Activated CD4-positive, alpha-beta T cell treated with anti-CD3 and anti-CD28 coated beads, Interleukin-2, amount 10 ng/mL, durations not matched to agents 24 days and 14 days (primary cell): ENCODE measurements around the gene PRRX1. TPM values are rescaled to one million over a fixed set of nuclear protein-coding genes. Genes with fewer than 3 reads are reported as not detected.

ENCODE experiments used
- DNase-seq: peaks from one replicate; pipeline ENCODE4 v3.0.0; 2022
- H3K27ac Mint-ChIP-seq: one replicate; pipeline ENCODE4 v1.8.0; 2022; ENCODE audit warnings: mild to moderate bottlenecking, mixed read lengths
- H3K27me3 Mint-ChIP-seq: one replicate; pipeline ENCODE4 v1.8.0; 2022; ENCODE audit warnings: mixed read lengths
- H3K36me3 Mint-ChIP-seq: one replicate; pipeline ENCODE4 v1.8.0; 2022; ENCODE audit warnings: low read depth, mild to moderate bottlenecking, mixed read lengths
- H3K4me1 Mint-ChIP-seq: one replicate; pipeline ENCODE4 v1.8.0; 2021; ENCODE audit warnings: mixed read lengths
- H3K4me3 Mint-ChIP-seq: one replicate; pipeline ENCODE4 v1.8.0; 2022; ENCODE audit warnings: mild to moderate bottlenecking, moderate library complexity, mixed read lengths
- H3K9me3 Mint-ChIP-seq: one replicate; pipeline ENCODE4 v1.8.0; 2021; ENCODE audit warnings: mixed read lengths
- intact Hi-C: fragments of 100-400 bp; cut with micrococcal nuclease; formaldehyde crosslinking; loops from one replicate; pipeline ENCODE4 v1.15.1; 2023
- total RNA-seq: library from RNA; stranded (reverse); gene quantifications from 2 replicates; pipeline ENCODE4 v1.2.3, GENCODE V29; 2022

The PRRX1 gene
- total RNA-seq, 1 donor from 2014 or later, result not detected

DNA sequence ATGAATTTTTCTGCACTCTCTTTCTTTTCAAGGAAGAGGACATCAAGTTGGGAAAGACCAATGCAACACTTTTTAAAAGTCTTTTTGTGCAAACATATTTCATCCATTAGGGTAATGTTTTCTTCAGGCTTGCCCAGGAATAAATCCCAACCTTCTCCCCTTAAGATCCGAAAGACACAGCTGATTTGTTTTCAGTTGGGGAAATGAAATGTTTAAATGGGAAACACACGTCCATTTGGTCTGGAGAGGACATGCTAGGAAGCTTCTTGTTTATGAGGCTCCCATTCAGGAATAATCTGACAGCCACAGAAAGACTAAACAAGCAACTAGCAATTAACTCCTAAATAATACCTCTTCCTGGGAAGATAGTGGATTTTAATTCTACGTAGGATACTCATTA is 91.9 kb downstream of the PRRX1 start:
- Mint-ChIP-seq H3K36me3 (no peaks in the 10 kb centered on the region), H3K27me3 (no peaks in the 10 kb centered on the region), H3K4me3 (no peak overlapping the region), H3K4me1 (no peaks in the 10 kb centered on the region), H3K27ac (no peak overlapping the region), H3K9me3 (no peaks in the 10 kb centered on the region)
- DNase-seq, result no peak
- intact Hi-C loops, result no loop called here

GRCh38 chr1:170758992-170759391 is 95.1 kb downstream of the PRRX1 start:
- Mint-ChIP-seq H3K4me3 (no peak overlapping the region), H3K9me3 (no peaks in the 10 kb centered on the region), H3K27me3 (no peaks in the 10 kb centered on the region), H3K4me1 (no peaks in the 10 kb centered on the region), H3K36me3 (no peaks in the 10 kb centered on the region), H3K27ac (no peak overlapping the region)
- DNase-seq, result no peak
- intact Hi-C loops, result no loop called here

GRCh38 chr1:170765279-170765678 is 101.3 kb downstream of the PRRX1 start:
- no peak overlapping the region for H3K27ac Mint-ChIP-seq
- no peak for DNase-seq
- no peaks in the 10 kb centered on the region for H3K4me1 Mint-ChIP-seq
- H3K9me3 Mint-ChIP-seq, result no peaks in the 10 kb centered on the region
- no peak overlapping the region for H3K4me3 Mint-ChIP-seq
- no peaks in the 10 kb centered on the region for H3K36me3 Mint-ChIP-seq
- H3K27me3 Mint-ChIP-seq, result no peaks in the 10 kb centered on the region
- intact Hi-C loops, result no loop called here

DNA sequence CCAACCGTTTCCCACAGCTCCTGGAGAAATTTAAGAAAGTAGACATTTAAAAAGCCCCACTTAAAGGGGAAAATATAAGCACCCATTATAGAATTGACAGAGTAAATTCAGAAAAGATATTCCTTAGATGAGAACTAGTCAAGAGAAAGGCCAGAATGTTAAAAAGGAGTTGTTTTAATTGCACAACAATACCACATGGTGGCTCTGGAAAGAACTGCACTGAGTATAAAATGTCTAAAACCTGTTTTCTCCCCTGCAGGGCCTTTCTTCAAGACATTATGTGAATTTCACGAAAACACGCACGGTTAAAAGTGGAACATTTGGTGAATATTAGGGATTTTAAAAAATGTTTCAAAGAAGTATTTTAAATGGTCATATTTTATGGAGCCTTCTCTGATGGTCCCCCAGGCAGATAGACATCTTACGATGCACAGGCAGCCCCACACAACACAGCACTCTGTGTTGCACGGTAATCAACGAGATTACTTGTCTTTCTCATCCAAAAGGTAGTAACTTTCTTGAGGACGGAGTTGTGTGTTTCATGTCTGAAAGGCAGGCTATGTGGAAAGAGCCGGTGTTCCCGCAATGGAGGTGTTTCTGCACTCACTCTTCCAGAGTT is 101.9 kb downstream of the PRRX1 start:
- Mint-ChIP-seq H3K4me1 (no peaks in the 10 kb centered on the region), H3K27ac (no peak overlapping the region), H3K9me3 (no peaks in the 10 kb centered on the region), H3K27me3 (no peaks in the 10 kb centered on the region), H3K4me3 (no peak overlapping the region), H3K36me3 (no peaks in the 10 kb centered on the region)
- no peak for DNase-seq
- intact Hi-C loops, result no loop called here

DNA sequence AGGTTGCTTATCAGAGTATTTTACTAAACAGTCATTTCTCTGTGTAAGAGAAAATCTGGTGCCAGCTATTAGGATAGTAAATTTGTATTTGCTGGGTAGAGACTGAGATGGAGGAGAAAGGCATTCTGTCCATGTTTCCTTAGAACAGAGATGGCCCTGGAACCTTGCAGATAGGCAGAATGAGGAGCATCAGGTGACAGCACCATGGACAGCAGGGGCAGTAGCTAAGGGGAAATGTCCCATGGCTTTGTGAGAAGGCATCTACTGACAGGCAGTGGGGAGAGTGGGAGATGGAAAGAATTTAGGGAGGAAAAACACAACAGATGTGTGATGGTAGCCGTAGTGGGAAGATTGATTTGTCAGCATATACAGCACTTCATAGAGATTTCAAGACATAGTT is 105.0 kb downstream of the PRRX1 start:
- H3K4me1 Mint-ChIP-seq, result no peaks in the 10 kb centered on the region
- DNase-seq, result no peak
- no peaks in the 10 kb centered on the region for H3K9me3 Mint-ChIP-seq
- intact Hi-C loops, result no loop called here
- no peak overlapping the region for H3K27ac Mint-ChIP-seq
- no peaks in the 10 kb centered on the region for H3K36me3 Mint-ChIP-seq
- H3K4me3 Mint-ChIP-seq, result no peak overlapping the region
- H3K27me3 Mint-ChIP-seq, result no peaks in the 10 kb centered on the region

DNA sequence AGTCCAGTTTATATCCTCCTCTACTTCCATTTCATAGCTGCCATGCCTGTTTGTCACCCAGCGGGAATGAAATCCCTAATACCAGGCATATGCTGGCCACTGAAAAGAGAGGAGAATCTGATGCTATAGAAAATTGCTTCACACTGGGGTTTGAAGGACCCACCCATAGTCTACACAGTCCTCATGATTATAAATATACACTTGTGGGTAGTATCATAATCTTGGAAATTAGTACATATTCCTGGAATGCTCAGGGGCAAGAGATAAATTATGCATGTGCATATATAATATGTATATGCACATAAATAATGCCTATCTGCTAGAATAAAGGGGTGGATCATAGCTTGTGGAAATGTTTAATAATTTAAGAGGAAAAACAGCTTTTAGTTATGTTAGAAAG is 105.8 kb downstream of the PRRX1 start:
- intact Hi-C loops, result no loop called here
- H3K27me3 Mint-ChIP-seq, result no peaks in the 10 kb centered on the region
- no peak for DNase-seq
- no peak overlapping the region for H3K27ac Mint-ChIP-seq
- no peaks in the 10 kb centered on the region for H3K9me3 Mint-ChIP-seq
- no peaks in the 10 kb centered on the region for H3K4me1 Mint-ChIP-seq
- no peak overlapping the region for H3K4me3 Mint-ChIP-seq
- no peaks in the 10 kb centered on the region for H3K36me3 Mint-ChIP-seq

GRCh38 chr1:170770254-170770653 is 106.3 kb downstream of the PRRX1 start:
- intact Hi-C loops, result no loop called here
- no peak for DNase-seq
- Mint-ChIP-seq H3K4me1 (no peaks in the 10 kb centered on the region), H3K9me3 (no peaks in the 10 kb centered on the region), H3K4me3 (no peak overlapping the region), H3K27me3 (no peaks in the 10 kb centered on the region), H3K27ac (no peak overlapping the region), H3K36me3 (no peaks in the 10 kb centered on the region)

- intact Hi-C loops, result no loop called here
- Mint-ChIP-seq H3K27ac (no peak overlapping the region), H3K4me3 (no peak overlapping the region), H3K9me3 (no peaks in the 10 kb centered on the region), H3K4me1 (no peaks in the 10 kb centered on the region), H3K36me3 (no peaks in the 10 kb centered on the region), H3K27me3 (no peaks in the 10 kb centered on the region)
- no peak for DNase-seq
These were observed 112.3 kb downstream of the PRRX1 start for GRCh38 chr1:170776252-170776651.

DNA sequence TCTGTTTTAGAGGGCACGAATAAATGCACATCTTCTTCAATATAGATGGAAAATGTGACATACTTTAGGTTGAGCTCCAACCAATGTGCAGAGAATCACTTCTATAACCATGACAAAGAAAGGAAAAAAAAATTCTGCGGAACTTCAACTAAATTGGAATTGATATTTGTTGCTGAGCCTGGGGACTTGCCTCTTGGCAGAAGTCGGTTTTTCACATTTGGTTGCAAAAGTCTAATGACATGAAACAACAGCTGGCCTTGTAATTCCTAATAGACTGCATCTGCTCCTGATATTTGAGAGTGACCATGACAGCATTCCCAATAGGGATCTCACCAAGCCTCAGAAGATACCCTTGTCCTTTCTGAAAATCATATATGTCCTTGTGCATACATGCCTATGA is 112.8 kb downstream of the PRRX1 start:
- DNase-seq, result no peak
- Mint-ChIP-seq H3K27ac (no peak overlapping the region), H3K4me3 (no peak overlapping the region), H3K9me3 (no peaks in the 10 kb centered on the region), H3K4me1 (no peaks in the 10 kb centered on the region), H3K27me3 (no peaks in the 10 kb centered on the region), H3K36me3 (no peaks in the 10 kb centered on the region)
- intact Hi-C loops, result no loop called here

Other genes starting within 250 kb of the PRRX1 start
- gene GORAB, start 132.0 kb upstream of the PRRX1 start, total RNA-seq, result 12.8 and 13.0 TPM in 2 replicates